Middle frontal gyrus (tissue), 1 donor: ENCODE results near the gene JPH4.
"Not testable (repeated sequence)": the region's sequence is repeated elsewhere in the genome, so short reads cannot be mapped to it uniquely, and the experiment has no call there.

Experiments used
- DNase-seq: peaks from one replicate; pipeline ENCODE4 v3.0.0-alpha.2; 2015; ENCODE audit warnings: low spot score; ENCODE audit errors: extremely low spot score

JPH4 gene

GRCh38 chr14:23550131-23550811 lies 28.3 kb downstream of the JPH4 start:
- DNase-seq: no peak

GRCh38 chr14:23548351-23549318 lies 30.0 kb downstream of the JPH4 start:
- no peak for DNase-seq

- DNase-seq: no peak
These were observed 30.7 kb downstream of the JPH4 start for GRCh38 chr14:23547924-23548323.

GRCh38 chr14:23546450-23547035 lies 32.0 kb downstream of the JPH4 start:
- no peak for DNase-seq

- DNase-seq: no peak
These were observed 32.7 kb downstream of the JPH4 start for GRCh38 chr14:23545740-23546365.

GRCh38 chr14:23544511-23545447 lies 33.8 kb downstream of the JPH4 start:
- DNase-seq: no peak

- DNase-seq: no peak
These were observed 35.2 kb downstream of the JPH4 start for GRCh38 chr14:23543403-23543802.

GRCh38 chr14:23542261-23542660 lies 36.3 kb downstream of the JPH4 start:
- no peak for DNase-seq

- no peak for DNase-seq
These were observed 38.5 kb downstream of the JPH4 start for GRCh38 chr14:23540141-23540469.

- DNase-seq: no peak
These were observed 39.1 kb downstream of the JPH4 start for GRCh38 chr14:23539248-23540140.

- no peak for DNase-seq
These were observed 39.8 kb downstream of the JPH4 start for GRCh38 chr14:23538785-23539184.

GRCh38 chr14:23538050-23538718 lies 40.4 kb downstream of the JPH4 start:
- DNase-seq: no peak

GRCh38 chr14:23537351-23538049 lies 41.1 kb downstream of the JPH4 start:
- DNase-seq: no peak

GRCh38 chr14:23536906-23537305 lies 41.7 kb downstream of the JPH4 start:
- not testable (repeated sequence) for DNase-seq

- DNase-seq: no peak
These were observed 42.1 kb downstream of the JPH4 start for GRCh38 chr14:23536494-23536893.

GRCh38 chr14:23535943-23536342 lies 42.6 kb downstream of the JPH4 start:
- DNase-seq: no peak

GRCh38 chr14:23533652-23534435 lies 44.7 kb downstream of the JPH4 start:
- DNase-seq: no peak

- DNase-seq: no peak
These were observed 45.9 kb downstream of the JPH4 start for GRCh38 chr14:23532658-23533057.
